ENCODE measurements around the gene ING1.
"Not testable (repeated sequence)": the region's sequence is repeated elsewhere in the genome, so short reads cannot be mapped to it uniquely, and the experiment has no call there.

Gene ING1

DNA sequence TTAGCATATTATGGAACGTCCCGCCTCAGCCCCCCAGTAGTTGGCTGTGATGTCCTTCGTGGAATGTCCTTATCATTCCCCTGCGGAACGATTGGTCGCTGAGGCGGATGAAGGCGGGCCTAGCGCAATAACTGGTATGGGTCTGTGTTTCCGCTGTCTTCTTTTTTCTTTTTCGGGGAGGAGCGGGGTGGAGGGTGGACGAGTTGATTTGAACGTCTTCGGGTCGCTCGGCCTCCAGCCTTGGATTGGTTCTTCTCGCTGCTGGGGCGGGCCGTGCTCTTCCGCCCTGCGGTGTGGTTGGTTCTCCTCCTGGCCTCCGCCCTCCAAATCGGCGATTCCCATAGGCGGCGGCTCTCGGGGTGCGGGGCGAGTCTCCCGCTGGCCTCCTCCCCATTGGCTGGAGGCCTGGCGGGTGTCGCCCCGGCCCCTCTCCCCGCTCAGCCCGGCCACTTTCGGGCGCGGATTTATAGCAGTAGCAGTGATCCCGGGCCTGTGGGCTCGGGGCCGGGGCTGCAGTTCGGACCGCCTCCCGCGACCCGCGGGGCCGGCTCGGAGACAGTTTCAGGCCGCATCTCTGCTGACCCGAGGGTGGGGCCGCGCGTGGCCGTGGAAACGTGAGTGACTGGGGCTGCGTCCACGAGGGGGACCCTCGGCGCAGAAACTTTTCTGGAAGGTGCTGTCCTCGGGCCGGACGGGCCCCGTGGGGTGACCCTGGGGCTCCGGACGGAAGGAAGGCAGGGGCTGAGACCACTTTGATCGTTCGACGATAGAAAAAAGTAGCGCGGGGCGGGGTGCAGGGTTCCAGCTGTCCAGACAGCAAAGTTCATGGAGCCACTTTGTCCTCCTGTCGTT is 2.1 kb downstream of the ING1 start:
- DNase-seq (ENCODE audit: low spot score) = peak; percentile 97

DNA sequence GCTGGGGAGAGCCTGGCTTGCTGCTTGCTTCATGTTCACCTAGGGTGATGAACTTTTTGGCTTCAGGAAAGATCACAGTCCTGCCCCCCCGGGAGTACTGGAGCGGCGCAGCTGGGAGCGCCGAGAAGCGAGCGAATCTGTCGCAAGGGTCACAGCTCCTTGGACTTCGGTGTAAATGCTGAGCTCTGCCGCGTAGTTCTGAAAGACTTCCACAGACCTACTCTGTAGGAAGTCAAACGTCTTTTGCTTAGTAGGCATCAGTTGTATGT is 2.7 kb downstream of the ING1 start:
- no peak for DNase-seq (ENCODE audit: low spot score)

DNA sequence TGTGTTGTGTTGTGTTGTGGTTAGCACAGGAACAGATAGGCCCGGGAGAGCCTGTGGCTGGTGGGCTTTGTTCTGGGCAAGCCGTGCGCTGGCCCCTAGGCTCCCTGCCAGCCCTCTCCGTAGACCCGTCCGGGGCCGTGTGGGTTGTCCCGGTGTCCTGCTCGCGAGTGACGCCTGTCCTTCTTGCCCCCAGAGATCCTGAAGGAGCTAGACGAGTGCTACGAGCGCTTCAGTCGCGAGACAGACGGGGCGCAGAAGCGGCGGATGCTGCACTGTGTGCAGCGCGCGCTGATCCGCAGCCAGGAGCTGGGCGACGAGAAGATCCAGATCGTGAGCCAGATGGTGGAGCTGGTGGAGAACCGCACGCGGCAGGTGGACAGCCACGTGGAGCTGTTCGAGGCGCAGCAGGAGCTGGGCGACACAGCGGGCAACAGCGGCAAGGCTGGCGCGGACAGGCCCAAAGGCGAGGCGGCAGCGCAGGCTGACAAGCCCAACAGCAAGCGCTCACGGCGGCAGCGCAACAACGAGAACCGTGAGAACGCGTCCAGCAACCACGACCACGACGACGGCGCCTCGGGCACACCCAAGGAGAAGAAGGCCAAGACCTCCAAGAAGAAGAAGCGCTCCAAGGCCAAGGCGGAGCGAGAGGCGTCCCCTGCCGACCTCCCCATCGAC is 5.7 kb downstream of the ING1 start:
- DNase-seq (ENCODE audit: low spot score) = no peak

DNA sequence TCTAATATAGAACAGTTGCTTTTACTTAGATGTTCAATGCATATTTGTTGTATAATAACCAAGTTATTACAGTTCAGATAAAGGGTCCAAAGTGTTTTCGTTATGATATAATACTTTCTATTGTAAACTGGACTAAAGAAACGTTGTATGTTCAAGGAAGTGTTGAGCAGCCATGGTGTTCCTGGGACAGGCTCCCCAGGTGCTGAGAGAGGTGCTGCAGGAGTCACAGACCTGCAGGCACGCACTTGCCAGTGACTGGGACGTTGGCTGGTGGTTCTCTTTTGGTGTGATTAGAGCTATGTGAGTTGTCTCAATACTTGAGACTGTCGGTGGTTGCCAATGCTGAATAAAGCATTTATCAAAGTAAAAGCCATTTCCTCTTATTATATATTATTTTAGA is 9.5 kb downstream of the ING1 start:
- no peak for DNase-seq (ENCODE audit: low spot score)

DNA sequence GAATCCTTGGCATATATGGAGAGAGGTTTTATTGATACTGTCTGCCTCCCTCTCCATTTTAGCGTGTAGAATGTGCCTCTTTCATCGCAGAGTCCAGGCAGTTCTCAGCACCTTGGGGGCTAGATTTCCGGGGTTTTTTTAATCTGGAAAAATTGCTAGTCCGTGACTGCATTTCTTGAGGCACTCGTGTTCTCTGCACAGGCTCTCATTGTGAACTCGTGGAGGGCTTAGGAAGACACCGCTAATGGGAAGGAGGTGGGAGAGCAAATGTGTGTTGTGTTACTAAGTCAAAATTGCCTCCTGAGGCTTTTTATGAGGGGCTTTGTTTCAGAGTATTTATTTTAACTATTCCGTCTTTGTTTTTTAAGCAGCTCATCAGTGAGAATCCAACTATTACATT is 10.1 kb downstream of the ING1 start:
- no peak for DNase-seq (ENCODE audit: low spot score)

DNA sequence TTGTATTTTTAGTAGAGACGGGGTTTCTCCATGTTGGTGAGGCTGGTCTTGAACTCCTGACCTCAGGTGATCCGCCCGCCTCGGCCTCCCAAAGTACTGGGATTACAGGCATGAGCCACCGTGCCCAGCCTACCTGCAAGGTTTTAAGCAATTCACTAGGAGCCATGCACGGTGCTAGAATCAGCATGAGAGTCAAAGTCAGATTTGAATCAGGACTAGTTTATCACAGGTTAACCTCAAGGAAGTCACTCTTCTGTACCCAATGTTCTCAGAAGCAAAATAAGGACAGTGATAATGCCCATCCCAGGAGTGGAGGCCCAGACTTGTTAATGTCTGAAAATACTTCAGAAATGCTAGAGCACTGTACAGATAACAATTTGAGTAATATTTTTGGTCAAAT is 12.7 kb downstream of the ING1 start:
- DNase-seq (ENCODE audit: low spot score) = not testable (repeated sequence)

DNA sequence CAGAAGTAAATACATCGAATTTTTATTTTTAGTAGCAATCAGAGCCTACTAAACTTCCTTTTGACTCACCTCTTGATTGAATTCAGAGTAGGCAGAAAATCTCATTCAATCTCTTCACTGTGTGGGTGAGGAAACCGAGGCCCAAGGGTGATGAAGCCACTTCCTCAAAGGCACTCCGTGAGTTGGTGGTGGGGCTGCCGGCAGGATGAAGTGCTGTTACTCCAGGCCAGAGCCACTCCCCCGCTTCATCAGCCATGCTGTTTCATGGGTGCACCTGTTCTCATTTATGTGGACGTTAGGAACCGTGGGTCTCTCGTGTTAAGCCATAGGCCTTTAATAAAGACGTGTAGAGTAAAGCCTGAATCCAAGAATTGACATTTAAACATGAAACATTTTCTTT is 13.2 kb downstream of the ING1 start:
- DNase-seq (ENCODE audit: low spot score) = no peak

DNA sequence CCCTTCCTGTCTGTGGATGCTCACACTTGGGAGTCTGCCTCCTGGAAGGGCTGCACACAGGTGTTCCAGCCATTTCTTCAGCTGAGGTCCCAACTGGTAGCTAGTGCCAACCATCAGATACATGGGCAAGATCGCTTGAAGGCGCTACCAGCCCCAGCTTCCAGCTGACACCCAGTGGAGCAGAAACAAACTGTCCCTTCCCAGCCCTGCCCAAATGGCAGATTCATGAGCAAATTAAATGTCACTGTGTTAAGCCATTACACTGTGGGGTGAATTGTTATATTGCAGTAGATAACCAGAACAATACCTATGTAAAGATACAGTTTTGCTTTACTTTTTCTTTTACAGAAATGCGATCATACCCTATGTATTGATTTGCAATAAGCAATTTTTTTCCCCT is 17.6 kb downstream of the ING1 start:
- no peak for DNase-seq (ENCODE audit: low spot score)

DNA sequence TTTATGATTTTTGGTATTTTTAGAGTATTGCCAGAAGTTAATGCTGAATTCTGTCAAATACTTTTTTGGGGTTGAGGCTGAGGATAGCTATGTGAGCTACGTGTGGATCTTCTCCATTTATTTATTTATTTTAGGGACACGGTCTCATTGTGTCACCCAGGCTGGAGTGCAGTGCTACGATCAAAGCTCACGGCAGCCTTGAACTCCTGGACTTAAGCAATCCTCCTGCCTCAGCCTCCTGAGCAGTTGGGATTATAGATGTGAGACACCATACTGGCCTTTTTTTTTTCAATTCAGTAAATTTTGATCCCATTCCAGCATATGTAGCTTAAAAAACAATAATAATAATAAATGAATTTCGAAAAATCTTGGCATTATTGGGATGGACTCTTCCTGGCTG is 21.1 kb downstream of the ING1 start:
- no peak for DNase-seq (ENCODE audit: low spot score)

DNA sequence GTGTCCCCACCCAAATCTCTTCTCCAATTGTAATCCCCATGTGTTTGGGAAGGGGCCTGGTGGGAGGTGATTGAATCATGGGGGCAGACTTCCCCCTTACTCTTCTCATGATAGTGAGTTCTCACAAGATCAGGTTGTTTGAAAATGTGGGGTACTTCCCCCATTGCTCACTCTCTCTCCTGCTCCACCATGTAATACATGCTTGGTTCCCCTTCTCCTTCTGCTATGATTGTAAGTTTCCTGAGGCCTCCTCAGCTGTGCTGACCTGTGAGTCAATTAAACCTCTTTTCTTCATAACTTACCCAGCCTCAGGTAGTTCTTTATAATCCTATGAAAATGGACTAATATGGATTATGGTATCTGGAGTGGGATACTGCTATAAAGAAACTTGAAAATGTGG is 24.1 kb downstream of the ING1 start:
- no peak for DNase-seq (ENCODE audit: low spot score)

DNA sequence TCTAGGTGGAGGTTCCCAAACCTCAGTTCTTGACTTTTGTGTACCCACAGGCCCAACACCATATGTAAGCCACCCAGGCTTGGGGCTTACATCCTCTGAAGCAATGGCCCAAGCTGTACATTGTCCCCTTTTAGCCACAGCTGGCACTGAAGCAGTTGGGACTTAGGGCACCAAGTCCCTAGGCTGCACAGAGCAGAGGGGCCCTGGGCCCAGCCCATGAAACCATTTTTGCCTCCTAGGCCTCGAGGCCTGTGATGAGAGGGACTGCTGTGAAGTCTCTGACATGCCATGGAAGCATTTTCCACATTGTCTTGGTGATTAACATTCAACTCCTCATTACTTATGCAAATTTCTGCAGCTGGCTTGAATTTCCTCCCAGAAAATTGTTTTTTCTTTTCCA is 30.2 kb downstream of the ING1 start:
- DNase-seq (ENCODE audit: low spot score) = no peak

DNA sequence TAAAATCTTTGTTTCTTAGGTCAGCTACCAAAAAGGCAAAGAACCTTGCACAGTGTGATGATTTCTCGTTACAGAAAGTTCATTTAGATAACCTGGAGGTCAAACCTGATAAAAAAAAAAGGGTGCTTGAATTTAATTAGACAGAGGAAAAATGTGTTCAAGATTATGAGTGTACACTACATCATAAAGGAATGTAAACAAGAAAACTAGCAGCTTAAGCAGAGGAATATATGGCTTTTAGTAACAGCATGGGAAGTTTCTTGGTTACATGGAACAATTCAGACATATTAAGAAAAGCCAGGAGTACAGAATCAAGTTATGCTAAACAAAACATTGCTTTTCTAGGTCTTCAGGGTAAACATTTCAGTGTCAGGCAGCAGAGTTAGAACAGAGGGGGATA is 32.9 kb downstream of the ING1 start:
- DNase-seq (ENCODE audit: low spot score) = no peak

DNA sequence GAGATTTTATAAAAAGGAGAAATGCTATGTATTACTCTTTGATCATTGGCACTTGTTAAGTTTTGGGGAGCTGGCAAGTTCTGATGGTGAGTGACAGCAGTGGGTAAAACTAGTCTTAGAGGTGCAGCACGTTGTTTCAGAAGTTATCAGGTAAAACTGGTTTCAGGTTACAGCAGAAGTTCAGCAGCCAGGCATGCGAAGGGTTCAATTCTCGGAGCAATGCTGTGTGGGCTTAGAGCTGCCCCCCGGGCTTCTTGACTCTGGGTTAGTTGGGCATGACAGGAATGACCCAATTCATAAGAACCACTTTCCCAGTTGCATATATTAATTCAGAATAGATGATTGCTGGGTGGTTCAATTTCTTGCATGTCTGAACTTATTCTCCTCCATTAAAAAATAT is 34.8 kb downstream of the ING1 start:
- DNase-seq (ENCODE audit: low spot score) = no peak

DNA sequence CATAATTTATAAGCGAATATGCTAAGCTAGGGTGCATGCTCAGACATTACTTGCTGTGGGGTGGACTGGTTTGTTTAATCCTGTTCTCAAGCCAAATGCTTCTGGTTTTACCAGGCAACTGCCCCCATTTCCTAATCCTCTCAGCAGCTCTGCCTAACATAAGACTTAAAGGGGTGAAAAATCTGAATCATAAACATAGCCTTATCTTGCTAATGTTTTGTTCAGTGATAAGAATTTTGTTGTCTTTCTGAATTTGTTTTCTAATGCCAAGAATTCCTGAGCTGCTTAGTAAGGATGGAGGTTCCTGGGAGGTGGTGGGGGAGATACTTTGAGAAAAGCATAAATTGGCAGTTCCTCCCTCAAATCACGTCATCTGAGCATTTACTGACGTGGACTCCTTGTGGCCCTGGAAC is 42.7 kb downstream of the ING1 start:
- no peak for DNase-seq (ENCODE audit: low spot score)

DNA sequence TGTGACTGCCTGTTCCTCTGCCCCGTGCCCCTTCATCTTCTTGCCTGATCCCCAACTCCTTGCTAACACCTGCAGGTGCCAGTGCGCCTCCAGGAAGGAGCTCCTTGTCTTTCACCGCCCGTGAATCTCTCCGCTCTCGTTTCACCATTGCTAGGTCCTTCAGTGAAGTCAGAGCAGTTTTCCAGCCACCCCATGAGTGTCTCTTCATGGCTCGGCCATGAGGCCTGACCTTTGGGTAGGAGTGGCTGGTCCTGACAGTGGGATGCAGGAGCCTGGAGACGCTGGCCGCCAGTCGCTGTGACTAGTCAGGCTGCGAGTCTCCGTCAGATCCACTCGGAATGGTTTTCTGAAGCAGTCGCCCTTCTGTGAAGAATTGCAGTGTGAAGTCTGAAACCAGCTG is 43.8 kb downstream of the ING1 start:
- no peak for DNase-seq (ENCODE audit: low spot score)

DNA sequence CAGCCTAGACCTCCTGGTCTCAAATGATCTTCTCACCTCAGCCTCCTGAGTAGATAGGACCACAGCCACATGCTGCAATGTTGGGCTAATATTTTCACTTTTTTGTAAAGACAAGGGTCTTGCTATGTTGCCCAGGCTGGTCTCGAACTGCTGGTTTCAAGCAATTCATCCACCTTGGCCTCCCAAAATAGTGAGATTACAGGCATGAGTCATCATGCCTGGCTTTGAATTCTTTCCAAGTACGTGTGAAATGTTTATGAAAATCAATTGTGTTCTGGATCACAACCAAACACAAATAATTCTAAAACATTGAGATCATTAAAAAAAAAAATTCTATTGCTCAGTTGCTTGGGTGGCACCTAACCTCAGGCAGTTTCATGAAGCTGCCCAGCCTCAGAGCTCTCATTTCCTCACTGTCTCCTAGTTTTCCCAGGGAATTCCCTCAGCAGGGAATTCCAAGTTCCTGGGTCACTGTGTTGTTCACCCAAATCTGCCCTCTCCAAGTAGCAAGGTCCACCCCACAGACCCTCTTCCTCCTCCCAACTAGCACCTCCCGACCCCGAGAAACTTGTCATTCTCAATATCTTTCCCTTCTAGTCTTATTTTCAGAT is 44.8 kb downstream of the ING1 start:
- no peak for DNase-seq (ENCODE audit: low spot score)

DNA sequence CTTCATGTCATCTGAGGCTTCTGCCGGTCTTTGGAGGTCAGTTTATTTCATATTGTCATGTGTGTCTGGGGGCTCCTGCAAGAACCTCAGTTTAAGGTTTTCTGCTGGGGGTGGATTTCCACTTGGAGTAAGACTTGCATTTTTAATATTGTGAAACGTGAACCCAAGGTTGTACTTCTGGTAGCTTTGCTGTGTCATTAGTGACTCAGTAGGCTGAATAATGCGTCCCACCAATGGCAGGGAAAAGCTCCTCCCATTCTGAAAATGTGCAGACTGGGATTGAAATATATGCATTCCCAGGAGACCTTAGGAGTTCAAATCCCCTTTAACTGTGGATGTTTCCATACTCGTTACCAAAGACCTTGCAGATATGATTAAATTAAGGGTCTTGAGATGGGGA is 46.2 kb downstream of the ING1 start:
- DNase-seq (ENCODE audit: low spot score) = peak; percentile 22

DNA sequence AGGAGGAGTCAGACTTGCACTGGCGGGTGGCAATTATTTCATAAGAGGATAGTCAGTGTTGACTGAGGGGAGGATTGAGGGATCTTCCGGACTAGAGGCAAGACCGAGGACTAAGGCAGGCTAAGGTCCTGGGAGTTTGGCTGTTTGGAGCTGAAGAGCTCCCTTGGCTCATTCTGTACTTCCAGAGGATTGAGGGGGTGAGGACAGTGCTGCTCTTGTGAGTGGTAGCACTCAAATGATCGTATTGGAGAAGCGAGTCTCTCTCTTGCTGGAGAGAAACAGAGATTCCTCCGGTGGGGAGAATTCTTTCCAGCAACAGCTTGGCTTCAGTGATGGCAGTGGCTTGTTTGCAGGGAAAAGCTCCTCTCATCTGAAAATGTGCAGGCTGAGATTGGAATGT is 47.1 kb downstream of the ING1 start:
- no peak for DNase-seq (ENCODE audit: low spot score)

DNA sequence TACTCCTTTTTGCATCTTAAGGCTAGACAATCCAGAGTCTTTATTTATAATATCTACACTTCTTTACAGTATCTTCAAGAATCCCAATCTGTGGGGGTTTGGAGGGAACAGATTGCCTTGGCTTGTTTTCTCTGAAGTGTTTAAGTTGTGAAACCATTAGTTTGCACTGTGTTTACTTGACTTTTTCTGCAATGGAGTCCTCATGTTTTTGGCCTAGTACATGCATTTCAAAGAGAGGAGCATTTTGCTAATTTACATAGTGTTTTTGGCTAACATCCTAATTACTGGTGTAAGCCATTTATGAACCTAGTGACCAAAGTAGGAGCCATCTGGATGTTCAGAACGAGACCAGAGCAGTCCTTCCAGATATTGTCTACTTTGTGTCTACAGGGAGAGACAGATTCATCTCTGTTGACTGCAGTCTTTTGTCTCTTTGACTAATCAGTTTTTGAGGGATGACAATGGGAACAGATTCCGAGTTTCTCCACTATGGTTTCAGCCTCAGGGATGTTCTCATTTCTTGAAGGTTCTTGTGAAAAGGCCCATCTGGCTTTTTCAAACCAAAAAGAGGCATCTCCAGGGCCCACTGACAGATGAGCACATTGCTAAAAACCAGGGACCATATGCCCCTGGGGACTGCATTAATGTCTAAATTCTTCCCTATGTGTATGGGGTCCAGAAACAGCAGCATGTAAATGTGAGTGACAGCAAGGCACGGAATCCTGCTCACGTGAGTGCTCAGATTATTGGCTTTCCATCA is 53.4 kb downstream of the ING1 start:
- no peak for DNase-seq (ENCODE audit: low spot score)

DNA sequence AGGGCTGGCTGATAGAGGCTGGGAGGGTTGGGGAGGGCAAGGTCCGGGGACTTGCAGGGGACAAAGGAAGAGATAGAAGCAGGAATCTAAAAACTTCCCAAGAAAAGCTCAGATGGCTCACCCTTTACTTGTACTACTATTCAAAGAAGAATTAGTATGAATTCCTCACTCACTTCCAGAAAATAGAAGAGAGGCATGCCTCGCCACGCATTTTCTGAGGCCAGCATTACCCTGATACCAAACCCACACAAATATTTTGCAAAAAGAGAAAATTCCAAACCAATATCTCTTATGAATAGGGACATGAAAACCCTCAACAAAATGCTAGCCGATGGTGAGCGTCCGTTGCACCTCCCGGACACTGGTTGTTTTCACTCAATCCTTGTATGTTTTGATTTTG is 54.0 kb downstream of the ING1 start:
- DNase-seq (ENCODE audit: low spot score) = no peak

DNA sequence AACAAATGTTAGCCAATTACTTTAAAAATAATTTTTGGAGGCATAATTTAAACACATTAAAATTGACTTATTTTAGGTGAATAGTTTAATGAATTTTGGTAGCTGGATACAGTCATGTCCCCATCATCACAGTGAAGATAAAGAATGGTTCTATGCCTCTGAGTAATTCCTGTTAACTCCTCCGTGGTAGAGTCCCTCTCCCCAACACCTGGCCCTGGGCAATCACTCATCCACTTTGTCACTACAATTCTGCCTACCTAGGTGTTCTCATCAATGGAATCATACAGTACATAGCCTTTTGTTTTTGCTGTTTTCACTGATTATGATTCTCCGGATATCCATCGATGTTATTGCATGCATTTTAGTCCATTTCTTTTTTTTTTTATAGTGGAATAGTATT is 55.6 kb downstream of the ING1 start:
- DNase-seq (ENCODE audit: low spot score) = no peak

DNA sequence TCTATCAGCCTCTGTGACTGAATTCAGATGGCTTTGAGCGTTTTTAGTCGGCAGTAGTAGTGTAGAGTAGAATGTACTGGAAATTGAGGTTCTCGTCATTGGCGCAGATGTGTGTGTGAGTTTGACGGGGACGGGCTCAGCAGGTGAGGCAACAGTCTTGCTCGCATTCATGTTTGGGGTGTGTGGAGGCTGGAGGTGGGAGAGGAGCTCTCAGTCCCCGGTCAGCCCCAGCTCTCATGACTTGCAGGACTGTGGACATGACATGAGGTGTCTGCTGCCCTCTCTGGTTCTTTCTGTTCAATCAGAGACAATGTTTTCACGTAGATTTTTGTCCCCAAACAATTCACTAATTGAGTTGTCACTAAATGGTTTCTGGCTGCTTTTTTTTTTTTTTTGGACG is 57.2 kb downstream of the ING1 start:
- no peak for DNase-seq (ENCODE audit: low spot score)

DNA sequence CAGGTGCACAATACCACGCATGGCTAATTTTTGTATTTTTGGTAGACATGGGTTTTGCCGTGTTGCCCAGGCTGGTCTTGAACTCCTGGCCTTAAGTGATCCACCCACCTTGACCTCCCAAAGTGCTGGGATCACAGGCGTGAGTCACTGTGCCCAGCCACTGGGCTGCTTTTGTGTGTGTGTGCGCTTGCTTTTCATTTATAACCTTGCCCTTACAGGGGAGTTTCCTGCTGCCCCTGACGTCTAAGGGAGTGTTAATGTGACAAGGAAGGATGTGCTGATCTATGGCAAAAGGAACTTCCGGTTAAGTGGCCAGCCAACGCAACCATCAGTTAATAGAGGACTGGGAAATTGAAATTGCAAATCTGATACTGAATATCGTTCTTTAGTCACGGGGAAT is 57.7 kb downstream of the ING1 start:
- no peak for DNase-seq (ENCODE audit: low spot score)

All from AG08396 (cell line).